Caki2 (cell line): ENCODE measurements around the gene FXYD2. TPM values are rescaled to one million over a fixed set of nuclear protein-coding genes. Genes with fewer than 3 reads are reported as not detected.

Source experiments
- DNase-seq: peaks from one replicate; pipeline ENCODE4 v3.0.0-alpha.2; 2015; ENCODE audit warnings: low read depth
- in situ Hi-C: cut with HindIII; loops from 2 replicates; pipeline ENCODE4 v1.10.0; 2016; ENCODE audit warnings: low sequenced_read_pairs, low pct_unique_long_range_greater_than_20kb, mixed read lengths
- total RNA-seq: library from RNA; depleted of rRNA; stranded (reverse); fragments of >200 nt; shearing (Covaris generic); gene quantifications from 2 replicates; pipeline ENCODE4 v1.2.3, GENCODE V29; 2014; ENCODE audit warnings: low replicate concordance

Gene FXYD2
- total RNA-seq, 1 experiment from 2014 or later, result 427 TPM

- DNase-seq, result no peak
- in situ Hi-C loops, result no loop called here
These were observed 35.6 kb upstream of the FXYD2 start for GRCh38 chr11:117860139-117860538.

DNA sequence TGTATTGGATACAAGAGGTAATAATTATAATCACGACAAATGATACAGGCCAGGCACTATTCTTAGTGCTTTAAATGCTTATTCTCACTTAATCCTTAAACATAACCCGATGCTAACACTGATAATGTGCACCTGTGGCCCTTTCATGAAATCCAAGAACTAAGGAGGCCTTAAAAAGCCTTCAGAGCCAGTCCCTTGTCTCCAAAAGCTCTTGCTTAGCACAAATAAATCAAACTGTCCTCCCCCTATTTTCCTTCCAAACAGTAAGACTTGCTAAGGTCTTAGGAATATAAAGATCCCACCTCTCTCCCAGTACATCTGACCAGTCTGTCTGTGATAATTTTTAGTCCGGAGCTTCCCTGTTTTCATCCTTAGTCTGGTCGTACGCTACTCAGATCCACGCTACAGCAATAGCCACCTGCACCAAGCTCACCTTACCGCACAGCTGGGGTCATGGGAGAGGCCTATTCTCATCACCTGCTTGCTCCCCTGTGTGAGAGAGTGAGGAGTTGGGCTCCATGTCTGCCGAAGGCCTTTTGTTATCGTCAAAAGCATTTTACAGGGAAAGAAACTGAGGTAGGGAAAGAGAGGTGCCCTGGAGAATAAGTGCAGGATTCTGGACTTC is 35.1 kb upstream of the FXYD2 start:
- in situ Hi-C loops, result no loop called here
- no peak for DNase-seq

DNA sequence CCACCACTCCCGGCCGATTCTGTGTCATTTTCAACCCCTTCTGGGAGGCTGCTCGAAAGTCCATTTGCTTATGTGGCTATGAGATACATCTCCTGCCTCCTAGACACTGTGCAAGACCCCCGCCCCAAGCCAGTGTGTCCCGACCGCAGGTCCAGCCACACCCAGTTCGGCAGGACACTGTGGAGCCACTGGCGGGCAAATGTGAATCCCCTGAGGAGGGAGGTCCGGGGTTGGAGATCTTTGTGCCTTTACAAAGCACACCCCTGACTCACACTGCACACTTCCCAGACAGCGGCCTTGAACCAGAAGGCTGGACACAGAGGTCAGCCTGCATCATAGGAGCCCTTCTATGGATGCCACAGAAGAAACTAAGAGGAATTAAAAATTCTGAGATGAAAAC is 34.5 kb upstream of the FXYD2 start:
- DNase-seq, result no peak
- in situ Hi-C loops, result no loop called here

DNA sequence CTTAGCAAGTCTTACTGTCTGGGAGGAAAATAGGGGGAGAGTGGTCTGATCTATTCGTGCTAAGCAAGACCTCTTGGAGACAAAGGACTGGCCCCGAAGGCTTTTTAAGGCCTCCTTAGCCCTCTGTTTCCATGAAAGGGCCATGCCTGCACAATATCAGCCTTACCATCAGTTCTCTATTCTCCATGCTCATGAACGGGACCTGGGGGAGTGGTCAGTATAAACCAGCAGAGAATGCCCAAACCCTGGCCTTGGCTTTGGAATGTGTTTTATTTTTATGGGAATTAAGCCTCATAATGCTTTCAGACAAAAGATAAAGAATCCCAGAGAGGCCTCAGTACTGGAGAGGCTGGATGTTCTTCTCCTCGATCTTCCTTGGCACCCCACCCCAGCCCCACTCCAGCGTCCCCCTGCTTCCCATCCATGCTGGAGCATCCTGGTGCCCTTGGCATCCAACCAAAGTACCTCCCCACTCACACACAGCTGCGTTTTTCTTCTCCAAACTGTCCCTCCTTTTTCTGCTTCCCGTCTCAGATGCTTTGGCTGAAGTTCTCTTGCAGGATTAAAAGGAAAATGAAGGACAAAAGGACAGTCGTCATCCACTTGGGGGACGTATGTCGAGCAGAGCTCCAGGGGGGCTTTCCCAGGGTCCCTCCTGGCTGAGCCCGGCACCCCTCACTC is 33.3 kb upstream of the FXYD2 start:
- in situ Hi-C loops, result no loop called here

GRCh38 chr11:117855912-117856651 is 31.5 kb upstream of the FXYD2 start:
- in situ Hi-C loops, result no loop called here
- DNase-seq, result no peak

More for the DNA sequence above, 33.3 kb upstream of the FXYD2 start:
- DNase-seq, result no peak

- DNase-seq, result no peak
- in situ Hi-C loops, result no loop called here
These were observed 30.8 kb upstream of the FXYD2 start for GRCh38 chr11:117855186-117855845.

- in situ Hi-C loops, result no loop called here
- no peak for DNase-seq
These were observed 27.8 kb upstream of the FXYD2 start for GRCh38 chr11:117852309-117852708.

DNA sequence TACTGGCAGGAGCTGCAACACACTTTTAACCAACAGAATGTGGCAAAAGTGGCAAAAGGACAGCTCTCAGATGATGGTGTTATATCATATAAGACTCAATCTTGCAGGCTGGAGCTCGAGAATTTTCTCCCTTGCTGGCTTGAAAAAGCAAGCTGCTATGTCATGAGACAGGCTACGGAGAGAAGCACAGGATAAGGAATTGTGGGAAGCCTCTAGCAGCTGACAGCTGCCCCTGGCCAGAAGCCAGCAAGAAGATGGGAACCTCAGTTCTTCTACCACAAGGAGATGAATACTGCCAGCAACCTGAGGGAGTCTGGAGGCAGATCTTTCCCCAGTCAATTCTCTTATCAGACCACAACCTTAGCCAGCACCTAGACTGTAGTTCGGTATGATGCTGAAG is 27.3 kb upstream of the FXYD2 start:
- in situ Hi-C loops, result no loop called here
- no peak for DNase-seq

- in situ Hi-C loops, result no loop called here
- no peak for DNase-seq
These were observed 26.6 kb upstream of the FXYD2 start for GRCh38 chr11:117851106-117851505.

DNA sequence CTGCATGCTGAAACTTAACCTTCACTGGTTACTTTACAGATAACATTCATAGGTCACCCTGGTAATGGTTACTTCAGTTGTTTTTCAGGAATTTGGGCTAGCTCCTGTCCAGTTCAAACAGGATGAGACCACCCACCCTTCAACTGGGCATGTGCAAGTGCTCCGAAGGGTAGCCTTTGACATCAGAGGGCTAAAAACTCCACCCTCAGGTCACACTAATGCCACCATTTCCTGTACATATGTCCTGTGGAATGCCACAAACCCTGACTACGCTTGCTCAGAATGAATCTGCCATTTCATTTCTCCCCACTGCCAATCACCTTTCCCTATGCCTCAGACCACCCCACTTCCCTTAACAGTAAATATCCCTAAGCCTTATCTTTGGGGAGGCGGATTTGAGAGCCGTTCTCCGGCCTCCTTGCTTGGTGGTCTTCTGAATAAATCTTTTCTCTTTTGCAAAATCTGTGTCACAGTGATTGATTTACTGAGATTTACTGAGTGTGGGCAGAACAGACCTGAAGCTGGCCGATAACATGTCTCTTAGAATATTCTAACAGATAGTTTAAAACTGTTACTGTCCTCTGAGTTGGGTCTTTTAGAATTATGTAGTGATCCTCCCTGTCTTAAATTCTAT is 25.4 kb upstream of the FXYD2 start:
- in situ Hi-C loops, result no loop called here
- no peak for DNase-seq

GRCh38 chr11:117843666-117844484 is 19.3 kb upstream of the FXYD2 start:
- peak; percentile 39 for DNase-seq
- in situ Hi-C loops, result no loop called here

DNA sequence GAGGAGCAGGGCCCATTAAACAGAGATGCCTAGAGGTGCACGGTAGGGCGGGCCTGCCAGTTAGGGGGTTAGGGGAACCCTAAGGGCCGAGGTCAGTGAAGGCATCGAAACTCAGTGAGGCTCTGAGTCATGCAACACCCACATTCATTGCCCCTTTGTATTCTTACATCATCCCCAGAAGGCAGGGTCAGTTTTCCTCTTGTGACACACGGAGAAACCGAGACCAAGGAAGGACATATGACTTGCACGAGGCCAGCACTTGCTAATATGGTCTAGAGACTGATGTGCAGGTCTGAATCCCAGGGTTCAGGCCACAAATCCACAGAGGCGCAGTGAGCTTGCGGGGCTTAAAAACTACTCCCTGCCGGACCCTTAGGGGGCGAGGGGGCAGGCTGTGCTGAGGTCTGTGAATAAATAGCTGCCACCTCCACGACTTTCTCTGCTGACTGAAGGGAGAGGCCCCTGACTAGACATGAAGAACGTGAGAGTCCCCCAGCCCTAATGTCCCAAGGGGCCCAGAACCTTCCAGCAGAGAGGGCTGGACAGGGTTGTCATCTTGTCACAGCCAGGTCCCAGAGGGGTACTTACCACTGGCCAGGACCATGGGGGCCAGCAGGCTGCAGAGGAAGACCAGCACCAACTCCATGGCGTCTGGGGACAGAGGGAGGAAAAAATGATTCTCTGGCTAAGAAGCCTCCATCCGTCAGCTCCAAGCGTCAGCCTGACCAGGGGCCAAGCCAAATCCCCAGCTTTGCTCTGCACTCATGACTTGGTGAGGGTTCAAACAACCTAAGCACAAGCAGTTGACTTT is 17.8 kb upstream of the FXYD2 start:
- in situ Hi-C loops, result no loop called here
- DNase-seq, result no peak

- no peak for DNase-seq
- in situ Hi-C loops, result no loop called here
These were observed 17.0 kb upstream of the FXYD2 start for GRCh38 chr11:117841551-117842031.

GRCh38 chr11:117840881-117841550 is 16.5 kb upstream of the FXYD2 start:
- in situ Hi-C loops, result no loop called here
- DNase-seq, result no peak

- in situ Hi-C loops, result no loop called here
- no peak for DNase-seq
These were observed 15.6 kb upstream of the FXYD2 start for GRCh38 chr11:117839936-117840813.
